ENCODE measurements around the gene SESTD1.
A peak's percentile ranks its signal among the peaks of the same experiment; 100 is the strongest.

The SESTD1 gene

GRCh38 chr2:179184610-179185009 is 80.0 kb downstream of the SESTD1 start:
- DNase-seq (ENCODE audit: low spot score): no peak

- DNase-seq (ENCODE audit: low spot score): peak; percentile 4
Measured at GRCh38 chr2:179181002-179181401, 83.6 kb downstream of the SESTD1 start.

- DNase-seq (ENCODE audit: low spot score): no peak
Measured at GRCh38 chr2:179180242-179180641, 84.4 kb downstream of the SESTD1 start.

- DNase-seq (ENCODE audit: low spot score): no peak
Measured at GRCh38 chr2:179179719-179180118, 84.9 kb downstream of the SESTD1 start.

- DNase-seq (ENCODE audit: low spot score): no peak
Measured at GRCh38 chr2:179177694-179178093, 86.9 kb downstream of the SESTD1 start.

- DNase-seq (ENCODE audit: low spot score): no peak
Measured at GRCh38 chr2:179174240-179174639, 90.4 kb downstream of the SESTD1 start.

- no peak for DNase-seq (ENCODE audit: low spot score)
Measured at GRCh38 chr2:179172894-179173293, 91.7 kb downstream of the SESTD1 start.

GRCh38 chr2:179171371-179171770 is 93.3 kb downstream of the SESTD1 start:
- no peak for DNase-seq (ENCODE audit: low spot score)

- DNase-seq (ENCODE audit: low spot score): peak; percentile 6
Measured at GRCh38 chr2:179170901-179171300, 93.7 kb downstream of the SESTD1 start.

- no peak for DNase-seq (ENCODE audit: low spot score)
Measured at GRCh38 chr2:179165356-179166000, 99.2 kb downstream of the SESTD1 start.

GRCh38 chr2:179141206-179141605 is 123.4 kb downstream of the SESTD1 start:
- no peak for DNase-seq (ENCODE audit: low spot score)

- DNase-seq (ENCODE audit: low spot score): no peak
Measured at GRCh38 chr2:179140571-179140970, 124.1 kb downstream of the SESTD1 start.

GRCh38 chr2:179139506-179139905 is 125.1 kb downstream of the SESTD1 start:
- DNase-seq (ENCODE audit: low spot score): no peak

- no peak for DNase-seq (ENCODE audit: low spot score)
Measured at GRCh38 chr2:179137200-179137759, 127.4 kb downstream of the SESTD1 start.

- DNase-seq (ENCODE audit: low spot score): no peak
Measured at GRCh38 chr2:179133016-179133415, 131.6 kb downstream of the SESTD1 start.

- no peak for DNase-seq (ENCODE audit: low spot score)
Measured at GRCh38 chr2:179132076-179132475, 132.6 kb downstream of the SESTD1 start.

GRCh38 chr2:179130560-179130959 is 134.1 kb downstream of the SESTD1 start:
- DNase-seq (ENCODE audit: low spot score): no peak

GRCh38 chr2:179129574-179130238 is 134.9 kb downstream of the SESTD1 start:
- DNase-seq (ENCODE audit: low spot score): peak; percentile 29

GRCh38 chr2:179125404-179125803 is 139.2 kb downstream of the SESTD1 start:
- no peak for DNase-seq (ENCODE audit: low spot score)

GRCh38 chr2:179124282-179124681 is 140.3 kb downstream of the SESTD1 start:
- DNase-seq (ENCODE audit: low spot score): no peak

GRCh38 chr2:179123272-179123662 is 141.4 kb downstream of the SESTD1 start:
- peak; percentile 15 for DNase-seq (ENCODE audit: low spot score)

GRCh38 chr2:179107737-179108136 is 156.9 kb downstream of the SESTD1 start:
- DNase-seq (ENCODE audit: low spot score): no peak

- no peak for DNase-seq (ENCODE audit: low spot score)
Measured at GRCh38 chr2:179106676-179107428, 157.8 kb downstream of the SESTD1 start.

Measured in germinal center (tissue), 1 donor.